NCI-H446 (cell line): Measurements from ENCODE around the gene S100A7.
"Not testable (repeated sequence)": the region's sequence is repeated elsewhere in the genome, so short reads cannot be mapped to it uniquely, and the experiment has no call there.

Source experiments
- DNase-seq, 2 experiments: peaks; one replicate each; lab custom pipeline; 2025; lab: John Stamatoyannopoulos, UW

S100A7 gene

DNA sequence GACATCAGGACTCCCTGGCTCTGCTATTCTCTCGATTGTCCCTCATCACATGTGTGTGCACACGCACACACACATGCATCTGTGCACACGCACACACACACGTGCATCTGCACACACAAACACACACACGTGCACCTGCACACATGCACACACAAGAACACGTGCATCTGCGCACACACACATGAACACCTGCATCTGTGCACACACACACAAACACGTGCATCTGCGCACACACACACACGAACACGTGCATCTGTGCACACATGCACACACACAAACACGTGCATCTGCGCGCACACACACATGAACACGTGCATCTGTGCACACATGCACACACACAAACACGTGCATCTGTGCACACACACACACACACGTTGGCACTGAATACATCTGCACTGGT lies 29.4 kb downstream of the S100A7 start:
- no peak for DNase-seq

DNA sequence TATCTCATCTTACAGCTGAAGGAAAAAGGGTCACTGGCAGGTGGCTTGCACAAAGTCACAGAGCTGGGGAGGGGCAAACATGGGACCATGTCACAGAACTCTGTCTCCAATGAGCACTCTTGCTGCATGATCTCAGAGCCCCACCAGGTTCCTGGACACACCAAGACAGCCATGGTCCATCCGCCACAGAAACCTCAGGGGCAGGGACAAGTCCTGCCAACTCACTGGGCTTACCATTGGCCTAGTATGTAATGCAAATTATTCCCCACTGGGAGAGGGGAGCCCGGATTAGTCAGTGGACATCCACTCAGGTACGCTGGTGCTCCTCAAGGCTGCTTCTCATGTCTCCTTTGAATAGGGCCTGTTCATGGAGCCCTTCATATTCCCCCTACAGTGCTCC lies 29.9 kb downstream of the S100A7 start:
- DNase-seq: no peak

DNA sequence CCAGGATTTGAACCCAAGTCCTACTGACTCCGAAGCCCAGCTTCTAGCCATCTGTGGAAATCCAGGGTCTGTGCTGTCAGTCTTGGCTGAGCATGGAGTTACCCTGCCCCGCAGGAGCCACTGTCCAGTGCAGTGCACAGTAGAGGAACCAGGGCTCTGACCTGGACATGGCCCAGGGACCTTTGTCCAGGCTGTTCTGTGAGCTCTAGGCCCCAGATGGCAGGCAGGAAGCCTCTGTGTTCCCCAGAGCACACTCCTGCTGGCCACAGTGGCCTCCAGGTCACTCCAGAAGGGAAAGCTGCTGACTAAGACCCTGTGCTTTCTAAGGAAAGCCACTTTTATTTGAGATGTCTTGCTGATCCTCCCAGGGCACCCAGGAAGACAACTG lies 30.3 kb downstream of the S100A7 start:
- DNase-seq: no peak

GRCh38 chr1:153429266-153430165 lies 30.9 kb downstream of the S100A7 start:
- DNase-seq: no peak

DNA sequence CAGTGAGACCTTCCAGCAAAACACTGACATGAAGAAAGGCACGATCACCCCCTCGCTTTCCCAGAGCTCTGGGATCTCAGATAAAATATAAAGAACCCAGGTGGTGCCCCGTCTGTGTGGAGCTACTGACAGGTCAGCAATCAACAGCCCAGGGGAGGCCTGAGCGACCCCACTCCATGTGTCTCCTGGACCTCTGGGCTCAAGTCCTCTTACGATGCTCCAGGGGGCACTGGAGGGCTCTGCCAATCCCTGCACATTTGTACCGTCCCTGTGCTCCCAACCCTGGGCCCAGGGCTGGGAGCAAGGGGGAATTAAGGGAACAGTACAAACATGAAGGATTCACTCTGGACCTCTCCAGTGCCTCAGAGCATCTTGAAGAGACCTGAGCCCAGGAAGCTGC lies 31.7 kb downstream of the S100A7 start:
- no peak for DNase-seq

DNA sequence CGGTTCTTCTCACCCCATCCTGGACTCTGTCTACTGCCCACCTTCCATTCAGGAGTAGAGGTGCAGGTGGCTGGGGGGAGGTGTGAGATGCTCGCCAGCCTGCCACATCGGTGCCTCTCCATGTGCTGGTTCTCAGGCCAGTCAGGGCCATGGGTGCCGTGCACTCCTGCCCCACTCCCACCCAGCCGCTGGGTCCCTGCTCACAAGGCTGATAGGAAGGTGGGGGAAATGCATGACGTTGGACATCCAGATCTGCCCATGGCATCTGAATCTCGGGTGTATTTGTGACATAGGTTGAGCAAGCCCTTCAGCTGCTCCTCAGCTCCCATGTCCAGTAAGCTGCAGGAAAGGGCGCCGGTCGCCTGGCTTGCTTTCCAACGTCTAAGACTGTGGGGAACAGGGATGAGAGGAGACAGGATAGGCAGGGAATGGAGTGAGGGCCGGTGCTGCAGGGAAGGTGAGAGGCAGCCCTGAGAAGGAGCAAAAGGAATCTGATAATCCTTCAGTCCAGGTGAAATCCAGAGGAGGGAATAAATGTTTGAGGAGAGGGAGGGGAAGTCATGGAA lies 32.3 kb downstream of the S100A7 start:
- no peak for DNase-seq

DNA sequence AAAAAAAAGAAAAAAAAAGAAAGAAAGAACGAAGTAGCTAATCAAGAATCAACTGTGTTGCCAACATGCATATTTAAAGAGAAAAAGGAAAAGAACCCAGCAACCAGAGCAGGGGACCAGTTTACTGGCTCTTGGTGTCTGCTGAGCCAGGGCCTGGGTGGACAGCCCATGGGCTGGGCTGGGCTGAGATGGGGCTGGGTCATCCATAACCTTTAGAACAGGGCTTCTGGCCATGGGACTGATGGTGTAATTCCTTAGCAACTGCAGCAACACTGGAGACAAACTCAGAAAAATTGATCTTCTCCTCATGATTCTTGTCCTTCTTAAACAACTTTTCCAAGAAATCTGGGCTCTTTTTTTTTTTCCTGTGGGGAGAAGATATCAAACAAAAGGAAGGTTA lies 33.6 kb downstream of the S100A7 start:
- DNase-seq: no peak

GRCh38 chr1:153422450-153423068 lies 37.9 kb downstream of the S100A7 start:
- peak in 1 of 2 experiments; percentile 5 for DNase-seq

DNA sequence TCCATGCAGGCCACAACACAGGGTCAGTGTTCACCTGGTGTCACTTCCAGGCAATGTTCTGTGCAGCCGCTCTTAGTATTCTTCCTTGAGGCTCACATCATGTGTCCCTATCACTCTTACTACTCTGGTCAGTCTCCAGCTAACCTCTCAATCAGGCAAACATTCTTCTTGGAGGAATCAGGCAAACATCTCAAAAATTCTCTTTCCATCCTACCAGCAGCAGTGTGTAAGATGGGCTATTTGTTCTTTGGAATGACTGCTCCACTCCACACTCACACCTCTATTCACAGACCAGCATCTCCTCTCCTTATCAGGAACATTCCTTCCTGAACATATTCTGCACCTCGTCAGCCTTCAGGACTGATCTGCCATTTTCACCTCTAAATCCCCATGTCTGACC lies 40.1 kb downstream of the S100A7 start:
- DNase-seq: no peak

GRCh38 chr1:153419436-153419793 lies 41.0 kb downstream of the S100A7 start:
- not testable (repeated sequence) for DNase-seq

- not testable (repeated sequence) for DNase-seq
These were observed 41.6 kb downstream of the S100A7 start for GRCh38 chr1:153418758-153419435.

GRCh38 chr1:153417136-153417888 lies 43.1 kb downstream of the S100A7 start:
- DNase-seq: no peak

DNA sequence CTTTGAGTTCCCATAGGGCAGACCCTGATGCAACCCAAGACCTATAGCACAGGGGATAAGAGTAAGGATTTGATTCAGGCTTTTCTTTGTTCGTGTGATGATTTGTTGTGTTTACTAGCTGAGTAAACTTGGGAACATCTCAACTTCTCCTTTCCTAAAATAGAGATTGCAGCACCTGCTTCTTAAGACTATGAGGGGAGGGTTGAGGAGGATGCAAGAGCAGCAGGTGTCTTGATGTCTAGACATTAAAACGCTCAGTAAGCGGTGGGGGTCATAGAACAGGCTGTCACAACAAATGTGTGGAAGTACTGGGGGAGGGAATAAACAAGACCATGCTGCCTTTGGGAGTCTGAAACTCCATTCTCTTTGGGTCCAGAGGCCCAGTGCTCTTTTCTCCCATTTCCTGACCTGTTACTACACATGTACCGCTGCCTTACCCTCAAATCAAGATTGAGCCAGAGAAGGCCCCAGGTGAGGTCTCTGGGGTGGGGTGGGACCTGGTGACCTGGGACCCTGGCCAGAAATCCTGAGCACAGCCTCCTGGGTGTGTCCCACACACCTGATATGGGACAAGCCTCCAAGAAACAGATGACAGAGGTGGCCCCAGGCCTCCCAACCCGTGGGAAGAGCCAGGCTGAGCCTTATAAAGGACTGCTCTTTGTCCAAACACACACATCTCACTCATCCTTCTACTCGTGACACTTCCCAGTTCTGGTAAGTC lies 44.4 kb downstream of the S100A7 start, which contains the start of gene S100A7A:
TSS of gene S100A7A (plus strand) at position 671 of the 721 bp plus-strand sequence. CDS start 1,563 bp downstream, outside the sequence.
- DNase-seq: no peak

DNA sequence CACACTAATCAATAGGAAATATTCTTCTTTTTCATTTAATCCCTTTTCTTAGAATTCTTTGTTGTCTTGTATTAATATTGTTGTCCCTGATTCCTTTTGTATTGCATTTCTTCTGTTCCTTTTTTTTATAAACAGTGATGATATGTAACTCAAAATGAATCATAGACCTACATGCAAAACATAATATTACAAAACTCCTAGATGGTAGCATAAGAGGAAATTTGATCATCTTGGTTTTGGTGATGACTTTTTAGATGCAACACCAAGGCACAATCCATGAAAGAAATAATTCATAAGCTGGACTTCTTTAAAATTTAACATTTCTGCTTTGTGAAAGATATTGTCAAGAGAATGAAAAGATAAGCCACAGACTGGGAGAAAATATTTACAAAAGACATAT lies 46.5 kb downstream of the S100A7 start:
- not testable (repeated sequence) for DNase-seq
